ENCODE data around the gene VPS29.

VPS29 gene

DNA sequence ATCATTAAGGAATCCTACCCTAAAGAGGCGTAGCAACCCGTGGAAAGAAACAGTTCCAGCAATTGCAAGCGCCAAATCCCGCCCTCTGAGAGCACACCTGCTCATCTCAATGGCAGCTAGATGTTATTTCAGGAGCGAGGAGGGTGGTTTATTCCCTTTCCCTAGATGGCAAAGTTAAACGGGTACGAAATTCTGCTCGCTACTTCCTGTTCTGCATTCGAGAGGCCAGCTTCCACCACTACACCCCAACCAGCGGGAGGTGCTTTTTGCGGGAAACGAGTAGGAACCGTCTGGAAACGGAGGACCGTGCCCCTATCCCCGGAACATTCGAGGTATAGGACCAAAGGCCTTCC, 536 bp downstream of the VPS29 start:
- Mint-ChIP-seq H3K9me3 (peaks cover 11% of the 10 kb centered on the region), H3K36me3 (ENCODE audit: low read depth) (peaks cover 13% of the 10 kb centered on the region), H3K27ac (peak overlapping the region; percentile 89), H3K4me1 (peaks cover 35% of the 10 kb centered on the region), H3K4me3 (peak overlapping the region; percentile 99), H3K27me3 (ENCODE audit: low read depth, poor library complexity) (peaks cover 7% of the 10 kb centered on the region)
- TF ChIP-seq CTCF (IDR thresholded peaks at IDR 0.05): no peak
- peak; percentile 31 for DNase-seq

- Mint-ChIP-seq H3K36me3 (ENCODE audit: low read depth) (peaks cover 31% of the 10 kb centered on the region), H3K4me3 (peak overlapping the region; percentile 58), H3K27me3 (ENCODE audit: low read depth, poor library complexity) (no peaks in the 10 kb centered on the region), H3K27ac (peak overlapping the region; percentile 80), H3K4me1 (peaks cover 35% of the 10 kb centered on the region), H3K9me3 (peaks cover 11% of the 10 kb centered on the region)
- no peak for DNase-seq
- TF ChIP-seq CTCF (IDR thresholded peaks at IDR 0.05): no peak
Measured at GRCh38 chr12:110498984-110499706, 2.8 kb downstream of the VPS29 start.

DNA sequence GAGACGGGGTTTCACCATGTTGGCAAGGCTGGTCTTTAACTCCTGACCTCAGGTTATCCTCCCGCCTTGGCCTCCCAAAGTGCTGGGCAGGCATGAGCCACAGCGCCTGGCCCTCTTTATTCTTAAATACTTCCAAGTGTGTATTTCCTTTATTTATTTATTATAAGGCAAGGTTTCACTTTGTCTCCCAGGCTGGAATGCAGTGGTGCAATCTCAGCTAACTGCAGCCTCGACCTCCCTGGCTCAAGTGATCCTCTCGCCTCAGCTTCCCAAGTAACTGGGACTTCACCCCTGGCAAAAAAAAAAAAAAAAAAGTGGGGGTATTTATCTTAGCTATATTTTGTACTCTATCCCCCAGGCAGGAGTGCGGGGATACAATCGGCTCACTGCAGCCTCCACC, 26.5 kb downstream of the VPS29 start:
- Mint-ChIP-seq H3K36me3 (ENCODE audit: low read depth) (peaks cover 58% of the 10 kb centered on the region), H3K4me1 (no peaks in the 10 kb centered on the region), H3K9me3 (no peaks in the 10 kb centered on the region), H3K27ac (no peak overlapping the region), H3K4me3 (no peak overlapping the region), H3K27me3 (ENCODE audit: low read depth, poor library complexity) (no peaks in the 10 kb centered on the region)
- no peak for TF ChIP-seq CTCF (IDR thresholded peaks at IDR 0.05)
- DNase-seq: no peak

GRCh38 chr12:110468214-110469048, 33.5 kb downstream of the VPS29 start, which contains the start of the genes FAM216A and GPN3:
FAM216A (plus strand) TSS chr12:110468845; CDS start chr12:110468876, 31 bp downstream.
GPN3 (minus strand) TSS chr12:110468257; CDS start chr12:110468203, 54 bp downstream.
- Mint-ChIP-seq H3K4me3 (peak within 1 kb of the TSS; percentile 98), H3K27ac (peak within 1 kb of the TSS; percentile 97), H3K27me3 (ENCODE audit: low read depth, poor library complexity) (peaks cover 3% of the 10 kb centered on the region), H3K4me1 (peaks cover 32% of the 10 kb centered on the region), H3K36me3 (ENCODE audit: low read depth) (peaks cover 40% of the 10 kb centered on the region), H3K9me3 (no peaks in the 10 kb centered on the region)
- DNase-seq: peak; percentile 93
- TF ChIP-seq CTCF (IDR thresholded peaks at IDR 0.05): no peak

GRCh38 chr12:110467847-110468213, 34.1 kb downstream of the VPS29 start:
- no peak for DNase-seq
- no peaks in the 10 kb centered on the region for H3K9me3 Mint-ChIP-seq
- H3K27ac Mint-ChIP-seq: peak overlapping the region; percentile 97
- peaks cover 42% of the 10 kb centered on the region for H3K36me3 Mint-ChIP-seq (ENCODE audit: low read depth)
- H3K4me3 Mint-ChIP-seq: peak overlapping the region; percentile 98
- peaks cover 32% of the 10 kb centered on the region for H3K4me1 Mint-ChIP-seq
- H3K27me3 Mint-ChIP-seq (ENCODE audit: low read depth, poor library complexity): peaks cover 3% of the 10 kb centered on the region
- TF ChIP-seq CTCF (IDR thresholded peaks at IDR 0.05): no peak

All from nephron progenitor cell (in vitro differentiated cells).